Stimulated activated CD4-positive, alpha-beta T cell treated with anti-CD3 and anti-CD28 coated beads, Interleukin-2, amount 100 ng/mL, for 48 hours (primary cell): Measurements from ENCODE around the gene HHAT.

Experiments used
- DNase-seq, 2 donors: peaks; one replicate each; pipeline ENCODE4 v3.0.0-alpha.2; 2020

HHAT gene

DNA sequence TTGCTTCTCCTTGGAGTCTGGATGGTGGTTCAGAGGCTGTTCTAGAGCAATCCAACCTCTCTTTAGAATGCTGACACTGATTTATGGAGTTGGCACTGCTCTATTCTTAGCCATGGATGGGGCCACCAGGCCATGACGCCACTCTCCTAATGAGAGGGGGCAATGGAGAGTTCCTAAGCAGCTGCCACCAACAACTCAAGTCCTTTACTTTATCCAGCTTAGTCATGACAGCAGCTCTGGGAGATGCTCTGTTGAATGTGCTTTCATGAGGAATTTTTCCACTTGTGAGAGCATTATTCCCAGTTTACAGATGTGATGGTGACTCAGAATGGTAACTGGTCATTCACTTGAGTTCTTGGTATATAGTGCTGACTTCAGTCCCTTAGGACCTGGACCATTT lies 366.3 kb downstream of the HHAT start:
- DNase-seq = no peak

DNA sequence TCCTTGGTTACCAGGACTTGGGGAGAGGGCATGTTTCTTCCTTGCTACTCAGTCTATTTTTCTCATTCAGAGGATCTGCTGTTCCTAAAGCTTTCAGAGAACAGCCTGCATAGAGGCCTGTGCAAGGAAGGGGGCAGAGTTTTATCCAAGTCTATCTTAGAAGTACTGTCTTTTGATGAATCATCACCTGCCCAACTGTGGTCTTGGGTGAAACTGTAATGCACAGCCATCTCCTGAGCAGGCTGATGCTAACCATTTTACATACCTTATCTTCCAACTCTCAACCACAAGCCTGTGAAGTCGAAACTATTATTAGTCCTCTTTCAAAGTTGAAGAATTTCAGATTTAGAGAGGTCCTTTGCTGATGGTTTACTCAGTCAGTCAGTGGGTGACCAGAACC lies 368.0 kb downstream of the HHAT start:
- DNase-seq = no peak

DNA sequence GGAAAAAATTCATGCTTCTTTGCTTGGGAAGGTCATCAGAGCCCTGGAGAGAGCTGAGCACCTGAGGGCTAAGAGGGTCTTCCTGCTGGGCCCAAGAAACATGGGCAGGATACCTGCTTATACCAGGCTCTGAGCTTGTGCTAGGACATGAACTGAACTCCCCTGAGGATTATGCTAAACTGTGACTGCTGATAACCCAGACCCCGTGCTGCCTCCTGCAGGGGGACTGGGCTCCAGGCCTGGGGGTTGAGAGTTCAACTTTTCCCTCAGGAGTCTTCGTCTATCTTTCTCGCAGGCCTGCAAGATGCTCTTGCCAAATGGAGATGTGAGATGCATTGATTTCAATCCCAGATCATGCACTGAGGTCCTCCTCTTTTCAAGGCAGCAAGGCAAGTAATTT lies 368.5 kb downstream of the HHAT start:
- no peak for DNase-seq

DNA sequence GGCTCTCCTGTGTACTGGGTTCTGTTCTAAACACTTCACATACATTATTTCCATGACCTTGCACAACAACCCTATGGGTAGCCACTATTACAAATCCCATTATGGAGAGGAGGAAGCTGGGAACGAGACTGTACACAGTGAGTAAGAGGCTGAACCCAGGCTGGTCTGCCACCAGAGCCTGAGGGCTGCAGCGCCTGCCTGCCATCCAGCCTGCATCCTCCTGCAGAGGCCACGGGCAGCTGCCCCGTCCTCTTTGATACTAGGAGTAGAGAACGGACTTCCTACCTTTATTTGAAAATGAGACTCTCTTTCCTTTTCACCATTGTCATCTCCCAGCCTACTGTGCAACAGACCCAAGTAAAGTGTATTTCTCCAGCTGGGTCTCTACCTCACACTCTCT lies 370.0 kb downstream of the HHAT start:
- DNase-seq = no peak

- no peak for DNase-seq
These were observed 371.4 kb downstream of the HHAT start for GRCh38 chr1:210700083-210700482.

DNA sequence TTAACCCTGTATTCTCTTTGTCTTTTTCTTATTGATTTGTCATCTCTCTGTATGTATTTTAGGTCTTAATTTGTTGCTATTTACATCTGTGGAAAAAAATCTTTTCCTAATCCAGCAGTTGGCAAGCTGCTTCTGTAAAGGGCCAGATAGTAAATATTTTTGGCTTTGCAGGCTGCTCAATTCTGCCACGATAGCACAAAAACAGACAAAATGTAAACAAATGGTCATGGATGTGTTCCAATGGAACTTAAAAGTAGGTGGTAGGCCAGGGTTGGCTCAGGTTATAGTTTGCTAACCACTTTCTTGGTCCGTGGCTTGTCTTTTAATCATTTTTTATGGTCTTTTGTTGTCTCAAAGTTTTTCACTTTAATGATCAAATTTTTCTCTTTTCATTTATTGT lies 371.8 kb downstream of the HHAT start:
- no peak for DNase-seq

GRCh38 chr1:210702506-210702905 lies 373.8 kb downstream of the HHAT start:
- no peak for DNase-seq

GRCh38 chr1:210703593-210703992 lies 374.9 kb downstream of the HHAT start:
- DNase-seq = no peak

GRCh38 chr1:210705086-210705485 lies 376.4 kb downstream of the HHAT start:
- no peak for DNase-seq

DNA sequence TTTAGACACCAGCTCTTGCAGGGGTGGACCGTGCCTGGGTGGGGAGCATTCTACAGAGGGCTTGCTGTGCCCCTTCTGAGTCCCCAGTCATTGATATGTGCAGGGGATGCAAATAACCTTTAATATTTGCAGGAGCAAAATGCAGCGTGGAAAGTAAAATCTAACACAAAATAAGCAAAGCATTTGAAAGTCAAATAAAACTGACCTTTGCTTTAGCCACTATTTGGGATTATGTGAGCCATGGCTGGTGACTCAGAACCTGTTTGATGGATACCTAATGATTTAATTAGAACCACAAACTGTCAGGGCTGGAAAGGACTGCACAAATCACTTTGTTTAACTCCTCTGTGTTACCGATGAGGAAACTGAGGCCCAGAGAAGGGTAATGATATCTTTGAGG lies 377.5 kb downstream of the HHAT start:
- DNase-seq = no peak

- DNase-seq = no peak
These were observed 378.9 kb downstream of the HHAT start for GRCh38 chr1:210707300-210708240.

DNA sequence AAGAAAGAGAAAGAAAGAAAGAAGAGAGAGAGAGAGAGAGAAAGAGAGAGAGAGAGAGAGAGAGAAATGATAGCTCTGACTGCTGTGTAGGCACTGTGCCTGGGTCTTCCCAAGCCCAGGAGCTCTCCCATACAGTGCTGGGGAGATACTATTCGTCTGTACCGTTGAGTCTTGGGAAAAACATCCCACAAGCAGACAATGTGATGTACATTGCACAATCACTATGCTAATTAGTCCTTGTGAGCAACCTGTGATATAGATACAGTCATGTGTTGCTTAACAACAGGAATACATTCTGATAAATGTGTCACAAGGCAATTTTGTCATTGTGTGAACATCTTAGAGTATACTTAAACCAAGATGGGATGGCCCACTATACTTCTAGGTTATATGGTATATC lies 381.0 kb downstream of the HHAT start:
- no peak for DNase-seq

DNA sequence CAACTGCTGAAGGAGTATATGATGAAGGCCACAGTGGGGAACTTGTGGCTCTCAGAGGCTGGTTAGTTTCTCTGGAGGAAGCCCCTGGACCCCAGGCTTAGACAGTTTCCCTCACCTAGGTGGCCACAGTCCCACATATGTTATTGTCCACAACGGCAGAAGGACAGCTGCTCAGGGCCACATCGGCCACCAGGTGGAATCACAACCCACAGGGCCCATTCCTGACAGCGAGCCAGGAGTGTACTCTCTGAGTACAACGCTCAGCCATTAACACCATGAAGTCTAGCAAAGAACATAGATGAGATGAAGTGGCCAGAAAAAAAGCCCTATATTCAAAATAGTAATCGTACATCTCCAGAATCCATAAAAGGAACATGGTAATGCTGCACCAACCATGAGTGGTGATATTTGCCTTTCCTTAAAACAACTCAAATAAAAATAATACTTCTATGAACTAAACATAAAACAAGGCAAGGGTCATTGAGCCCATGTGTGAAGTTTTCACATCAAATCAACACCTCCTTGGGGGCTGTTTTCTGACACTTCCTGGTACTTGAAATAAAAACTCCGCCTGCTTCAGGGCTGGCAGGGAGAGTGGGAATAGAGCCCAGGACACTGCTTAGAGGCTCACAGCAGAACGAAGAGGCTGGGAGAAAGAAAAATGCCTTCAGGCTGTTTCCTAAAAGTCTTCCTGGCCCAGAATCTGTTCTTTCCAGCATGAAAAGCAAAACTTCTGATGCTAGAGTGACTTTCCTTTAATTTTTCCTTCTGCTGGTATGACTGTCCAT lies 383.3 kb downstream of the HHAT start:
- no peak for DNase-seq

GRCh38 chr1:210715072-210715471 lies 386.4 kb downstream of the HHAT start:
- DNase-seq = no peak

DNA sequence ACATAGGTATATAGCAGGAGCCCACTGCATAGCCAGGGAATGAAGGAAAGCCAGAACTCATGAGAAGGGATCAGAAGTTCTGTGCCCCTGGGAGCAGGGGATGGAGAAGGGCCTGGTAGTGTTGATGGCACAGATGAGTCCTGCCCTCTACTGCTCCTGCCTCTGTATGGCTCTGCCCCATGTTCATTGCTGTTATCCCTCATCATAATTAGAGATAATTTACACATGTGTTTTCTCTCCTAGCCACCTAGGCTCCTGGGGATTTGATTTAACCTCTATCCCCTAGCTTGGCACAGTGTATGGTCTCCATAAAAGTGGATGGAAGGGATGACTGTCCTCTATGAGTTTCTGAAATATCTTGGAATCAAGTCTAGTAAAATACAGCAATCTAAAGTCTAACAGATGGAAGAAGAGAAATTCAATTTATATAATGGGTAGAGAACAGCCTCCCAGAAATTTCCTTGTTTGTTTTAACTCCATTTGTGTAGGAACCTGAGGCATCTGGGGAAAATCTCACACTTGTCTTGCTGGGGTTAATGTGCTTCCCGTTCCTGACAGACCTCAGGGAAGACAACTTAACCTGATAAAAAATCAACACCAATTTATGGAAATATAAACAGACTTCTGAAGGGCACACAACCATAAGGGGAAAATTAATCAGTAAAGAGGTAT lies 393.8 kb downstream of the HHAT start:
- DNase-seq = no peak

GRCh38 chr1:210723646-210724045 lies 394.9 kb downstream of the HHAT start:
- no peak for DNase-seq

GRCh38 chr1:210724768-210725167 lies 396.1 kb downstream of the HHAT start:
- no peak for DNase-seq
